Measurements from ENCODE around the gene SLC6A2.

GRCh38 chr16:55624696-55625095 is 31.1 kb upstream of the SLC6A2 start:
- TF ChIP-seq EZH2phosphoT487 (IDR thresholded peaks at IDR 0.05; ENCODE audit: low read length), result no peak
- TF ChIP-seq CTCF (IDR thresholded peaks at IDR 0.05; ENCODE audit: low read length), result no peak
